ENCODE results near the gene CNTLN. TPM values are rescaled to one million over a fixed set of nuclear protein-coding genes. Genes with fewer than 3 reads are reported as not detected.

The CNTLN gene
- total and polyA plus RNA-seq, 2 of the 8 experiments (the other 6 are each of a cell fraction or from before 2014, with no cell fraction given): 4.8 to 10.8 TPM

- TF ChIP-seq, protein P1, sequence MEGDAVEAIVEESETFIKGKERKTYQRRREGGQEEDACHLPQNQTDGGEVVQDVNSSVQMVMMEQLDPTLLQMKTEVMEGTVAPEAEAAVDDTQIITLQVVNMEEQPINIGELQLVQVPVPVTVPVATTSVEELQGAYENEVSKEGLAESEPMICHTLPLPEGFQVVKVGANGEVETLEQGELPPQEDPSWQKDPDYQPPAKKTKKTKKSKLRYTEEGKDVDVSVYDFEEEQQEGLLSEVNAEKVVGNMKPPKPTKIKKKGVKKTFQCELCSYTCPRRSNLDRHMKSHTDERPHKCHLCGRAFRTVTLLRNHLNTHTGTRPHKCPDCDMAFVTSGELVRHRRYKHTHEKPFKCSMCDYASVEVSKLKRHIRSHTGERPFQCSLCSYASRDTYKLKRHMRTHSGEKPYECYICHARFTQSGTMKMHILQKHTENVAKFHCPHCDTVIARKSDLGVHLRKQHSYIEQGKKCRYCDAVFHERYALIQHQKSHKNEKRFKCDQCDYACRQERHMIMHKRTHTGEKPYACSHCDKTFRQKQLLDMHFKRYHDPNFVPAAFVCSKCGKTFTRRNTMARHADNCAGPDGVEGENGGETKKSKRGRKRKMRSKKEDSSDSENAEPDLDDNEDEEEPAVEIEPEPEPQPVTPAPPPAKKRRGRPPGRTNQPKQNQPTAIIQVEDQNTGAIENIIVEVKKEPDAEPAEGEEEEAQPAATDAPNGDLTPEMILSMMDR (IDR thresholded peaks at IDR 0.05; ENCODE audit: control extremely low read depth in 1 of 3, insufficient read depth in 1 of 3, low read depth in 1 of 3, low read length in 3 of 3): peak in 1 of 3 experiments; percentile 11; a peak in 1 of 4 replicates
These were observed 394.0 kb downstream of the CNTLN start (continued) for GRCh38 chr9:17528859-17529258.
